H9 (cell line): ENCODE results near the gene CCL4L2. TPM values are rescaled to one million over a fixed set of nuclear protein-coding genes. Genes with fewer than 3 reads are reported as not detected.

Source experiments
- DNase-seq: peaks from one replicate; pipeline ENCODE4 v3.0.0-alpha.2; 2017
- H2AFZ ChIP-seq: one replicate; pipeline ENCODE4 v1.6.1; 2013; ENCODE audit warnings: mild to moderate bottlenecking, low read length, control low read depth, moderate library complexity
- H2AK5ac ChIP-seq: 2 replicates; pipeline ENCODE4 v1.6.1; 2013; ENCODE audit warnings: low read length, control low read depth, mixed read lengths; ENCODE audit not compliant: insufficient read length
- H2BK120ac ChIP-seq: one replicate; pipeline ENCODE4 v1.6.1; 2013; ENCODE audit warnings: low read depth, mild to moderate bottlenecking, low read length, control low read depth, inconsistent platforms; ENCODE audit not compliant: poor library complexity, severe bottlenecking
- H2BK12ac ChIP-seq: 2 replicates; pipeline ENCODE4 v1.6.1; 2013; ENCODE audit warnings: low read length, control low read depth, mixed read lengths, low read depth; ENCODE audit not compliant: insufficient read length
- H2BK15ac ChIP-seq: 2 replicates; pipeline ENCODE4 v1.6.1; 2013; ENCODE audit warnings: low read depth, low read length, control low read depth
- H2BK20ac ChIP-seq: one replicate; pipeline ENCODE4 v1.6.1; 2013; ENCODE audit warnings: low read depth, mild to moderate bottlenecking, low read length, control low read depth, inconsistent platforms; ENCODE audit not compliant: poor library complexity, severe bottlenecking
- H2BK5ac ChIP-seq: 2 replicates; pipeline ENCODE4 v1.6.1; 2013; ENCODE audit warnings: low read length, control low read depth, mixed read lengths; ENCODE audit not compliant: insufficient read length
- H3K14ac ChIP-seq: 2 replicates; pipeline ENCODE4 v1.6.1; 2013; ENCODE audit warnings: low read length, control low read depth; ENCODE audit not compliant: insufficient read depth
- H3K18ac ChIP-seq: 2 replicates; pipeline ENCODE4 v1.6.1; 2013; ENCODE audit warnings: low read depth, mild to moderate bottlenecking, mixed read lengths, low read length, control low read depth; ENCODE audit not compliant: insufficient read length
- H3K23ac ChIP-seq: 2 replicates; pipeline ENCODE4 v1.6.1; 2013; ENCODE audit warnings: low read length, control low read depth, mixed read lengths, low read depth; ENCODE audit not compliant: insufficient read length
- H3K23me2 ChIP-seq: 2 replicates; pipeline ENCODE4 v1.6.1; 2013; ENCODE audit warnings: low read depth, mild to moderate bottlenecking, mixed read lengths, low read length, control low read depth; ENCODE audit not compliant: insufficient read length, poor library complexity, severe bottlenecking
- H3K27ac ChIP-seq: 2 replicates; pipeline ENCODE4 v1.5.1; 2013; ENCODE audit warnings: low read length, control low read depth, mixed read lengths, low read depth; ENCODE audit not compliant: insufficient read length
- H3K27me3 ChIP-seq: 2 replicates; pipeline ENCODE4 v1.6.1; 2013; ENCODE audit warnings: low read length, control low read depth, inconsistent platforms; ENCODE audit not compliant: insufficient read depth
- H3K4ac ChIP-seq: 2 replicates; pipeline ENCODE4 v1.6.1; 2013; ENCODE audit warnings: low read depth, mild to moderate bottlenecking, control low read depth, inconsistent platforms, low read length, moderate library complexity
- H3K4me1 ChIP-seq: 2 replicates; pipeline ENCODE4 v1.6.1; 2013; ENCODE audit warnings: low read length, control low read depth, inconsistent platforms; ENCODE audit not compliant: insufficient read depth
- H3K4me2 ChIP-seq: 2 replicates; pipeline ENCODE4 v1.6.1; 2013; ENCODE audit warnings: low read length, control low read depth, mixed read lengths; ENCODE audit not compliant: insufficient read length, insufficient read depth
- H3K56ac ChIP-seq: 2 replicates; pipeline ENCODE4 v1.6.1; 2013; ENCODE audit warnings: low read depth, mild to moderate bottlenecking, mixed read lengths, low read length, control low read depth; ENCODE audit not compliant: insufficient read length
- H3K79me1 ChIP-seq: 2 replicates; pipeline ENCODE4 v1.6.1; 2013; ENCODE audit warnings: low read depth, mild to moderate bottlenecking, moderate library complexity, low read length, control low read depth, inconsistent platforms; ENCODE audit not compliant: insufficient read depth, poor library complexity, severe bottlenecking
- H3K79me2 ChIP-seq: 2 replicates; pipeline ENCODE4 v1.6.1; 2013; ENCODE audit warnings: low read length, control low read depth, inconsistent platforms; ENCODE audit not compliant: insufficient read depth
- H3K9ac ChIP-seq: 2 replicates; pipeline ENCODE4 v1.6.1; 2013; ENCODE audit warnings: low read length, control low read depth, mixed read lengths; ENCODE audit not compliant: insufficient read length; ENCODE audit errors: extremely low read depth
- H3K9me3 ChIP-seq: one replicate; pipeline ENCODE4 v1.6.1; 2013; ENCODE audit warnings: low read depth, low read length, inconsistent platforms; ENCODE audit not compliant: control insufficient read depth
- H3T11ph ChIP-seq: one replicate; pipeline ENCODE4 v1.6.1; 2013; ENCODE audit warnings: mild to moderate bottlenecking, low read length, control low read depth, inconsistent platforms
- H4K20me1 ChIP-seq: one replicate; pipeline ENCODE4 v1.6.1; 2013; ENCODE audit not compliant: control insufficient read depth, insufficient read length, insufficient read depth
- H4K5ac ChIP-seq: 2 replicates; pipeline ENCODE4 v1.6.1; 2013; ENCODE audit warnings: low read depth, mild to moderate bottlenecking, mixed read lengths, low read length, control low read depth; ENCODE audit not compliant: insufficient read length
- H4K8ac ChIP-seq: replicated peaks from 2 replicates; pipeline ENCODE4 v1.6.1; 2013; ENCODE audit warnings: low read length, control low read depth, mixed read lengths, low read depth; ENCODE audit not compliant: insufficient read length
- H4K91ac ChIP-seq: 2 replicates; pipeline ENCODE4 v1.6.1; 2013; ENCODE audit warnings: low read depth, mild to moderate bottlenecking, moderate library complexity, mixed read lengths, low read length, control low read depth; ENCODE audit not compliant: insufficient read length
- H3K27ac Mint-ChIP-seq, 3 experiments: 2 replicates in 2 of 3; 3 replicates in 1 of 3; pipeline ENCODE4 v1.8.0; 2020 to 2021; ENCODE audit warnings: mixed read lengths in 3 of 3, mild to moderate bottlenecking in 1 of 3, moderate library complexity in 1 of 3
- H3K27me3 Mint-ChIP-seq: 2 replicates; pipeline ENCODE4 v1.8.0; 2021; ENCODE audit warnings: low read depth, mild to moderate bottlenecking, moderate library complexity, mixed read lengths
- H3K36me3 Mint-ChIP-seq, 3 experiments: 2 replicates in 2 of 3; 3 replicates in 1 of 3; pipeline ENCODE4 v1.8.0; 2020 to 2021; ENCODE audit warnings: low read depth in 3 of 3, mixed read lengths in 3 of 3; ENCODE audit not compliant: insufficient read depth in 1 of 3
- H3K4me1 Mint-ChIP-seq, 2 experiments: 2 replicates each; pipeline ENCODE4 v1.8.0; 2020; ENCODE audit warnings: mixed read lengths in 2 of 2
- H3K4me3 Mint-ChIP-seq, 2 experiments: 2 replicates in 1 of 2; 3 replicates in 1 of 2; pipeline ENCODE4 v1.8.0; 2020 to 2021; ENCODE audit warnings: mild to moderate bottlenecking in 2 of 2, mixed read lengths in 2 of 2, moderate library complexity in 1 of 2
- H3K9me3 Mint-ChIP-seq, 2 experiments: 2 replicates in 1 of 2; 3 replicates in 1 of 2; pipeline ENCODE4 v1.8.0; 2020; ENCODE audit warnings: mild to moderate bottlenecking in 2 of 2, mixed read lengths in 2 of 2, moderate library complexity in 1 of 2
- CTCF ChIP-seq: fragments of 200-600 bp; sonication (generic); conservative IDR thresholded peaks from 3 replicates; pipeline ENCODE4 v1.8.0; 2021; ENCODE audit warnings: antibody characterized with exemption, mild to moderate bottlenecking
- WGBS: extraction: QIAGEN DNeasy Blood & Tissue Kit; methylation state at CpG from one replicate; pipeline ENCODE4 v1.1.7; 2013; ENCODE audit warnings: missing lambda C conversion rate, low lambda C conversion rate, mixed read lengths; ENCODE audit not compliant: insufficient read length; ENCODE audit errors: extremely low coverage; 5-methylcytosine and 5-hydroxymethylcytosine counted together
- total RNA-seq: library from RNA; stranded (reverse); gene quantifications from 2 replicates; pipeline ENCODE4 v1.2.1, GENCODE V29; 2021

CCL4L2 gene
- total RNA-seq, 1 experiment from 2014 or later = not detected

DNA sequence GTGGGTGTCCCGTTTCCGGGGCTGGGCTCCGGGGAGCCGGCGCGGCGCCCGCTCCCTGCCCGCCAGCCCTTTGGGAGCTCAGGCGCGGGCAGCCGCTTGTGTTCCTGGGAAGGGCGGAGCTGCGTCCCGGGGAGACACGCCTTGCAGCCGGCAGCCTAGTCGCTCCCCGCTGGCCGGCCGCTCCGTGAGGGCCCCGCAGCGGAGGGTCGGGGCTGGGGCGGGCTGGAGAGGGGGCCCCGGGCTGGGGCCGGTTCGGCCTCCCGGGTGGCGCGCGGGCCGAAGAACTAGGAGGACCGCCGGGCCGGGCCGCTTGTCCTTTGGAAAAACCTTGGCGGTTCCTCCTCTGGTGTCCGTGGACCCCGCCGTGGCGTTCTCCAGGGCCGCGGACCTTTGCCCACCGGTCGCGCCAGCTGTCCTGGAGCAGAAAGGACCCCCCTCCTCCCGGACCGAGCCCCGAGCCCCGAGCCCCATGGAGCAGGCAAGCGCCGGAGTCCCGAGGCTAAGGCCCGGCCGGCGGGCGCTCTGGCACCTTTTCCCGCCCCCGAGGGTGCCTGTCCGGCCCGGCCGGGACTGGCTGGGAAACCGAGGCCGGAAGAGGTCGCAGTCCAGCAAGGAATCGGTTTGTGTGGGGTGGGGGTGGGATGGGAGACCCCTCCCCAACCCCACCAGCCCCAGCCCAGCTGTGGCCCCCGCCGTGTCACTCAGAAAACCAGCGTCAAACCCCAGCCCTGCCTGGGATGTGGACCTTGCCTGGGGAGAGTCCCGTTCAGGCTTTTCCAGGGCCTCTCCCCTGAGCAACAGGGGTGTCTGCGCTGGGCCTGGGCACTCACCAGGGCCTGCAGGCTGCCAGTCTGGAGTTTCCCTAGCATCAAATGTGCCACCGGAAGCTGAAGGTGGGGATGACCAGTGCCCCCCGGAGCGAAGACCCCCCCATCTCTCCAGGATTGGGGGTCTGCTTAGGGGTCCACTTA lies 27.6 kb upstream of the CCL4L2 start:
- H3K4me1 ChIP-seq = no peaks in the 10 kb centered on the region; the same call in 1 of the 2 replicates
- H4K91ac ChIP-seq = no peak overlapping the region
- H3K23me2 ChIP-seq = peaks cover 15% of the 10 kb centered on the region
- Mint-ChIP-seq H3K4me3 (peak overlapping the region; percentile 72 to 84), H3K9me3 (no peaks in the 10 kb centered on the region), H3K27ac (no peak overlapping the region), H3K4me1 (peaks cover 4 to 9% of the 10 kb centered on the region in 2 experiments), H3K27me3 (peaks cover 42% of the 10 kb centered on the region), H3K36me3 (peaks cover 0 to 3% (median 0%) of the 10 kb centered on the region in 3 experiments; a peak in 2 of 7 replicates)
- no peak overlapping the region for H3K9ac ChIP-seq
- H3K9me3 ChIP-seq = no peaks in the 10 kb centered on the region
- H2BK5ac ChIP-seq = no peak overlapping the region
- no peak overlapping the region for H3K27ac ChIP-seq
- no peak overlapping the region for H2BK15ac ChIP-seq
- H3K14ac ChIP-seq = peak overlapping the region; percentile 0
- H3K27me3 ChIP-seq = peaks cover 9% of the 10 kb centered on the region; the same call in 1 of the 2 replicates
- H3T11ph ChIP-seq = no peak overlapping the region
- DNase-seq = peak; percentile 94
- no peak overlapping the region for H3K4ac ChIP-seq
- H3K4me2 ChIP-seq = peak overlapping the region; percentile 49
- no CpG with 5 or more reads among the region's 76 CpGs for WGBS
- H4K8ac ChIP-seq = no peak overlapping the region
- no peaks in the 10 kb centered on the region for H3K79me2 ChIP-seq
- H3K79me1 ChIP-seq = no peaks in the 10 kb centered on the region
- H2BK120ac ChIP-seq = no peak overlapping the region
- H4K5ac ChIP-seq = no peak overlapping the region
- no peak overlapping the region for H2BK12ac ChIP-seq
- no peak overlapping the region for H2AFZ ChIP-seq
- no peak overlapping the region for H2AK5ac ChIP-seq
- no peak overlapping the region for H3K56ac ChIP-seq
- H3K23ac ChIP-seq = no peak overlapping the region
- H3K18ac ChIP-seq = peak overlapping the region; percentile 1
- TF ChIP-seq CTCF = peak; percentile 27; the same call in 2 of the 3 replicates
- H4K20me1 ChIP-seq = no peaks in the 10 kb centered on the region
- no peak overlapping the region for H2BK20ac ChIP-seq
